K562 (cell line): ENCODE measurements around the gene CD2. TPM values are rescaled to one million over a fixed set of nuclear protein-coding genes. Genes with fewer than 3 reads are reported as not detected.
A peak's percentile ranks its signal among the peaks of the same experiment; 100 is the strongest.

Experiments used
- ATAC-seq: fragments of 200-7000 bp; cut with Tn5 transposase; 3 replicates; pipeline ENCODE4 v1.9.1; 2020; ENCODE audit warnings: moderate library complexity
- BruUV-seq: library from RNA; stranded (reverse); fragments of 400-500 nt; replicated peaks from 2 replicates; lab custom pipeline; 2021; lab: Mats Ljungman, UMichigan
- CTCF ChIA-PET: fragments of 300-600 bp; formaldehyde crosslinking; extraction: SDS; loops from one replicate; lab custom pipeline; 2021; ENCODE audit warnings: low intra/inter-chr PET ratio; lab: Yijun Ruan, JAX
- POLR2A ChIA-PET: fragments of 300-600, 350-650 bp; sonication (Branson Sonifier 250); formaldehyde crosslinking; extraction: SDS; loops from one replicate; lab custom pipeline; 2021; ENCODE audit warnings: antibody characterized with exemption, inconsistent platforms; lab: Yijun Ruan, JAX
- DNase-seq, 4 experiments: peaks; one replicate each; pipeline versions ENCODE4 v3.0.0 to v3.0.0-alpha.2; 2011 to 2018; ENCODE audit warnings: low spot score in 3 of 4, mixed read lengths in 3 of 4; ENCODE audit errors: extremely low read depth in 1 of 4
- FAIRE-seq: peaks from 2 replicates; lab custom pipeline; 2011; peaks lifted over from hg19 to GRCh38; lab: Jason Lieb, UNC
- H2AFZ ChIP-seq: 2 replicates; pipeline ENCODE4 v1.6.0; 2011; ENCODE audit warnings: low read depth, low read length, control low read depth, inconsistent platforms
- H3K27ac ChIP-seq: fragments of 200-600 bp; 3 replicates; pipeline ENCODE4 v1.8.0; 2011; ENCODE audit warnings: low read depth, mild to moderate bottlenecking, control low read depth, inconsistent platforms, low read length, moderate library complexity, mixed read lengths; ENCODE audit errors: extremely low read depth
- H3K27me3 ChIP-seq, 2 experiments: fragments of 300-600 bp in 1 of 2; 2 replicates in 1 of 2; 3 replicates in 1 of 2; pipeline versions ENCODE4 v1.6.0 to v1.8.0; 2011; ENCODE audit warnings: inconsistent platforms in 2 of 2, low read length in 2 of 2, mild to moderate bottlenecking in 1 of 2, mixed read lengths in 1 of 2, moderate library complexity in 1 of 2; ENCODE audit not compliant: control insufficient read depth in 2 of 2, insufficient read depth in 2 of 2
- H3K36me3 ChIP-seq: fragments of 300-600 bp; 3 replicates; pipeline ENCODE4 v1.8.0; 2011; ENCODE audit warnings: mild to moderate bottlenecking, low read length, inconsistent platforms; ENCODE audit not compliant: control insufficient read depth, insufficient read depth
- H3K4me1 ChIP-seq, 2 experiments: fragments of 200-600 bp in 1 of 2; replicated peaks in 1 of 2; 2 replicates in 1 of 2; 3 replicates in 1 of 2; pipeline versions ENCODE4 v1.5.1 to v1.8.0; 2011; ENCODE audit warnings: inconsistent platforms in 2 of 2, low read length in 2 of 2, mild to moderate bottlenecking in 1 of 2, mixed read lengths in 1 of 2, moderate library complexity in 1 of 2; ENCODE audit not compliant: control insufficient read depth in 2 of 2, insufficient read depth in 2 of 2
- H3K4me2 ChIP-seq: 2 replicates; pipeline ENCODE4 v1.6.1; 2011; ENCODE audit warnings: low read length, control low read depth, inconsistent platforms, mixed read lengths; ENCODE audit not compliant: insufficient read depth
- H3K4me3 ChIP-seq: fragments of 200-600 bp; sonication (generic), shearing (Covaris generic); 2 replicates; pipeline ENCODE4 v1.5.1; 2016; ENCODE audit warnings: control low read depth, inconsistent platforms
- H3K79me2 ChIP-seq: fragments of 200-600 bp; 3 replicates; pipeline ENCODE4 v1.8.0; 2011; ENCODE audit warnings: low read length, inconsistent platforms; ENCODE audit not compliant: control insufficient read depth, insufficient read depth
- H3K9ac ChIP-seq, 2 experiments: 2 replicates each; pipeline versions ENCODE4 v1.6.0 to v1.6.1; 2011; ENCODE audit warnings: low read depth in 2 of 2, low read length in 2 of 2, control low read depth in 1 of 2, inconsistent platforms in 1 of 2, mild to moderate bottlenecking in 1 of 2, mixed read lengths in 1 of 2; ENCODE audit not compliant: insufficient read depth in 1 of 2
- H3K9me1 ChIP-seq: one replicate; pipeline ENCODE4 v1.6.0; 2011; ENCODE audit warnings: inconsistent platforms, mild to moderate bottlenecking, low read length, moderate library complexity; ENCODE audit not compliant: control insufficient read depth, insufficient read depth
- H3K9me3 ChIP-seq: replicated peaks from 2 replicates; pipeline ENCODE4 v1.5.1; 2011; ENCODE audit warnings: low read depth, low read length, inconsistent platforms; ENCODE audit not compliant: control insufficient read depth, insufficient read depth
- H4K20me1 ChIP-seq: replicated peaks from 2 replicates; pipeline ENCODE4 v1.6.1; 2011; ENCODE audit warnings: low read length, inconsistent platforms, mixed read lengths; ENCODE audit not compliant: control insufficient read depth, insufficient read depth
- CBX3 ChIP-seq, 2 experiments: IDR thresholded peaks; 1 replicate in 1 of 2; 2 replicates in 1 of 2; pipeline ENCODE4 v1.6.1; 2012; ENCODE audit warnings: inconsistent platforms in 2 of 2, low read length in 2 of 2, borderline replicate concordance in 1 of 2, control low read depth in 1 of 2
- CXXC5 ChIP-seq: fragments of 250-450 bp; sonication (Bioruptor Pico); IDR thresholded peaks from 2 replicates; pipeline ENCODE4 v1.8.0; 2022; ENCODE audit warnings: inconsistent platforms, mild to moderate bottlenecking, moderate library complexity
- ETS2 ChIP-seq: IDR thresholded peaks from 2 replicates; pipeline ENCODE4 v1.6.1; 2016; ENCODE audit warnings: borderline replicate concordance, missing genetic modification characterization, mild to moderate bottlenecking, moderate library complexity, missing compliant biosample characterization; ENCODE audit not compliant: poor library complexity, severe bottlenecking
- GATA2 ChIP-seq: sonication (generic); formaldehyde crosslinking; IDR thresholded peaks from 2 replicates; pipeline ENCODE4 v1.4.0; 2020; ENCODE audit warnings: mild to moderate bottlenecking, missing genetic modification reagents
- KAT7 ChIP-seq: sonication (generic); formaldehyde crosslinking; IDR thresholded peaks from 2 replicates; pipeline ENCODE4 v1.8.0; 2022; ENCODE audit warnings: missing genetic modification reagents, mild to moderate bottlenecking, borderline replicate concordance
- KAT8 ChIP-seq: fragments of 450-650 bp; IDR thresholded peaks from 2 replicates; pipeline ENCODE4 v1.6.1; 2016; ENCODE audit warnings: low read depth, mild to moderate bottlenecking
- RB1 ChIP-seq: fragments of 450-650 bp; IDR thresholded peaks from 2 replicates; pipeline ENCODE4 v1.6.1; 2017; ENCODE audit warnings: low read depth, mild to moderate bottlenecking
- TCF7L2 ChIP-seq: fragments of 150-350 bp; IDR thresholded peaks from 2 replicates; pipeline ENCODE4 v1.6.1; 2016; ENCODE audit warnings: low read depth, mild to moderate bottlenecking, low read length, moderate library complexity
- TRIM24 ChIP-seq, 2 experiments: fragments of 450-650 bp; IDR thresholded peaks; 2 replicates each; pipeline ENCODE4 v1.6.1; 2016
- TRIM28 ChIP-seq: fragments of 450-650 bp; IDR thresholded peaks from 2 replicates; pipeline ENCODE4 v1.6.1; 2017
- ZNF232 ChIP-seq: sonication (generic); formaldehyde crosslinking; IDR thresholded peaks from 2 replicates; pipeline ENCODE4 v1.8.0; 2022; ENCODE audit warnings: mild to moderate bottlenecking, missing genetic modification reagents
- ZNF41 ChIP-seq: fragments of 250-450 bp; sonication (Bioruptor Pico); conservative IDR thresholded peaks from 2 replicates; pipeline ENCODE4 v1.4.0; 2020; ENCODE audit warnings: mild to moderate bottlenecking
- WGBS: fragments of 100-300 bp; shearing (Covaris generic); methylation state at CpG from one replicate; pipeline ENCODE4 v1.1.6; 2016; ENCODE audit warnings: low coverage, mixed read lengths; ENCODE audit not compliant: insufficient coverage; ENCODE audit errors: missing lambda C conversion rate; 5-methylcytosine and 5-hydroxymethylcytosine counted together
- in situ Hi-C: fragments of 300-500 bp; cut with MboI; formaldehyde crosslinking; loops from 4 replicates; pipeline ENCODE4 v1.15.0; 2018; ENCODE audit warnings: inconsistent platforms, mixed read lengths
- intact Hi-C: fragments of 100-400 bp; cut with micrococcal nuclease; formaldehyde crosslinking; loops from 2 replicates; pipeline ENCODE4 v1.14.2; 2022
- polyA plus RNA-seq, 8 experiments: library from polyadenylated mRNA; depleted of rRNA in 4 of 8; stranded (reverse) in 5 of 8; unstranded in 3 of 8; fragments of >200 nt; fragmentation: Nextera tagmentation in 2 of 8; fragmentation: Illumina TruSeq in 1 of 8; extraction: Ambion mirVana in 2 of 8; extraction: Trizol in 1 of 8; gene quantifications; 2 replicates each; pipeline versions ENCODE4 v1.2.1 to v1.2.3, GENCODE V29; 2011 to 2014; ENCODE audit warnings: inconsistent platforms in 1 of 8, missing spikeins in 1 of 8
- total RNA-seq, 7 experiments: library from RNA; depleted of rRNA in 6 of 7; stranded (reverse); fragments of >200 nt in 6 of 7; fragmentation: Illumina TruSeq in 2 of 7; extraction: Trizol in 2 of 7; gene quantifications; 2 replicates each; pipeline versions ENCODE4 v1.2.1 to v1.2.3, GENCODE V29; 2011 to 2021; ENCODE audit warnings: low replicate concordance in 1 of 7
- TF ChIP-seq, protein P1 (sequence below), 2 experiments: IDR thresholded peaks; 2 replicates each; pipeline ENCODE4 v1.6.1; 2012; ENCODE audit warnings: improper control_type of control experiment in 2 of 2, low read depth in 2 of 2, low read length in 2 of 2, borderline replicate concordance in 1 of 2
- TF ChIP-seq, protein P2 (sequence below): sonication (generic); formaldehyde crosslinking; IDR thresholded peaks from 2 replicates; pipeline ENCODE4 v1.8.1; 2023; ENCODE audit warnings: mild to moderate bottlenecking, missing genetic modification reagents

The CD2 gene
- total and polyA plus RNA-seq, 9 of the 15 experiments (the other 6 are each of a cell fraction or from before 2014, with no cell fraction given) = 0.07 to 0.16 TPM; not detected in 7

DNA sequence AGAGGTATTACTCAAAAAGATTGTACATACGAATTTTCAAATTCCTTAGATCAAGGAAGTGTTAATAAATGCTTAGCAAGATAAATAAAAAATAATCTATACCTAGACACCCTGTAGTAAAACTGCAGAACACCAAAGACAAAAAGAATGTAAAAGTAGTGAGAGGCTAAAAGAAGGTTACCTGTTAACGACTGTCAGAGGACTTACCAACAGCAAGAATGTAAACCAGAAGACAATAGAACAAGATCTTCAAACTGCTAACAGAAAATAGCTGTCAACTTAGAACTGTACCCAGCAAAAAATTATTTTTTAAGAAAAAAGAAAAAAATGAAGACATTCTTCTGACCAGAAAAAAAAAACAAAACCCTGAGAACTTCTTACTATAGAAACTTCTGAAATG, 51.2 kb downstream of the CD2 start:
- in situ Hi-C loops (no loop called here), intact Hi-C loops (no loop called here)
- CTCF ChIA-PET = no interaction called here
- H3K4me1 ChIP-seq = peaks cover 0 to 7% of the 10 kb centered on the region in 2 experiments; a peak in 2 of 5 replicates
- ATAC-seq = no peak
- no peaks in the 10 kb centered on the region for H3K9me1 ChIP-seq
- no peaks in the 10 kb centered on the region for H3K9me3 ChIP-seq
- H4K20me1 ChIP-seq = no peaks in the 10 kb centered on the region
- no peak overlapping the region for H3K4me3 ChIP-seq
- H3K79me2 ChIP-seq = no peaks in the 10 kb centered on the region
- H3K4me2 ChIP-seq = no peak overlapping the region
- POLR2A ChIA-PET = no interaction called here
- no peak overlapping the region for H3K9ac ChIP-seq
- BruUV-seq = no TSS peak
- no peaks in the 10 kb centered on the region for H3K27me3 ChIP-seq
- no peak overlapping the region for H3K27ac ChIP-seq
- 0 out of 4 replicates have a peak, but pooled peaks of 1 of the 2 experiments have one; percentile 13 for TF ChIP-seq TRIM24 (IDR thresholded peaks at IDR 0.05)
- peak in 1 of 2 experiments; percentile 78; a peak in 1 of 3 replicates for TF ChIP-seq CBX3 (IDR thresholded peaks at IDR 0.05; ENCODE audit: borderline replicate concordance in 1 of 2, low read length in 2 of 2)
- TF ChIP-seq TRIM28 = 0 out of 2 replicates have a peak, but pooled peaks have one; percentile 57
- TF ChIP-seq KAT8 = no peak
- TF ChIP-seq, all 486 proteins: peak for 3
- WGBS = 8% methylated on average over 2 of the region's 2 CpGs
- no peak for FAIRE-seq
- H2AFZ ChIP-seq = no peak overlapping the region
- no peaks in the 10 kb centered on the region for H3K36me3 ChIP-seq
- no peak for DNase-seq

DNA sequence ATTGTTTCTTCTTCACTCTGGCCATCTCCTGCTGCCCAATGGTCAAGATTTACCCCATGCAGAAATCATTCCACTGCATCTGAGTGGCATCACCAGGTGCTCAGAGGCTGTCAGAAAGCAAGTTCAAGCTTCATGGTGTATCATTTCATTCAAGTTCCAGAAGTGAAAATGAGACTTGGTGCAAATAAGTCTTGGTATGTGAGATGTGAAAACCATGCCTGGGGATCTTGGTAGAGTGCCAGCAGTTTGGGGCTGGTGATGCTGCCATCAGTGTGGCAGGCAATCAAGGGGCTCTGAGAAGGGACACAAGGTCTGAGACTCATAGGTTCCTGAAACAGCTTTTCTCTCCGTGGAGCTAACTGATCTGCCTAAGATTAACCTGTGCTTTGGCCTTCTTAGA, 52.0 kb downstream of the CD2 start:
- peak overlapping the region; percentile 20 for H2AFZ ChIP-seq
- in situ Hi-C loops (no loop called here), intact Hi-C loops (no loop called here)
- H3K27me3 ChIP-seq = no peaks in the 10 kb centered on the region
- H3K9ac ChIP-seq = no peak overlapping the region
- H3K9me1 ChIP-seq = no peaks in the 10 kb centered on the region
- no peak overlapping the region for H3K27ac ChIP-seq
- H3K4me1 ChIP-seq = peaks cover 0 to 6% of the 10 kb centered on the region in 2 experiments; a peak in 1 of 5 replicates
- no peaks in the 10 kb centered on the region for H4K20me1 ChIP-seq
- ATAC-seq (no peak), FAIRE-seq (no peak), DNase-seq (no peak)
- H3K79me2 ChIP-seq = no peaks in the 10 kb centered on the region
- ChIA-PET POLR2A (interaction anchor here (0.5 kb wide), 1 partner anchor 329 kb away, joined by 3 read pairs; no protein-coding TSS in a partner anchor), CTCF (no interaction called here)
- no peak overlapping the region for H3K4me2 ChIP-seq
- no TSS peak for BruUV-seq
- H3K36me3 ChIP-seq = no peaks in the 10 kb centered on the region
- 22% methylated on average over 1 of the region's 1 CpG for WGBS
- H3K4me3 ChIP-seq = no peak overlapping the region
- H3K9me3 ChIP-seq = no peaks in the 10 kb centered on the region
- TF ChIP-seq ETS2 (no peak), RB1 (no peak), TCF7L2 (no peak), ZNF232 (CRISPR knock-in tag) (no peak), KAT7 (CRISPR knock-in tag) (no peak), ZNF41 (CRISPR knock-in tag) (no peak), CXXC5 (CRISPR knock-in tag) (no peak), GATA2 (no peak)
- TF ChIP-seq, protein P1, sequence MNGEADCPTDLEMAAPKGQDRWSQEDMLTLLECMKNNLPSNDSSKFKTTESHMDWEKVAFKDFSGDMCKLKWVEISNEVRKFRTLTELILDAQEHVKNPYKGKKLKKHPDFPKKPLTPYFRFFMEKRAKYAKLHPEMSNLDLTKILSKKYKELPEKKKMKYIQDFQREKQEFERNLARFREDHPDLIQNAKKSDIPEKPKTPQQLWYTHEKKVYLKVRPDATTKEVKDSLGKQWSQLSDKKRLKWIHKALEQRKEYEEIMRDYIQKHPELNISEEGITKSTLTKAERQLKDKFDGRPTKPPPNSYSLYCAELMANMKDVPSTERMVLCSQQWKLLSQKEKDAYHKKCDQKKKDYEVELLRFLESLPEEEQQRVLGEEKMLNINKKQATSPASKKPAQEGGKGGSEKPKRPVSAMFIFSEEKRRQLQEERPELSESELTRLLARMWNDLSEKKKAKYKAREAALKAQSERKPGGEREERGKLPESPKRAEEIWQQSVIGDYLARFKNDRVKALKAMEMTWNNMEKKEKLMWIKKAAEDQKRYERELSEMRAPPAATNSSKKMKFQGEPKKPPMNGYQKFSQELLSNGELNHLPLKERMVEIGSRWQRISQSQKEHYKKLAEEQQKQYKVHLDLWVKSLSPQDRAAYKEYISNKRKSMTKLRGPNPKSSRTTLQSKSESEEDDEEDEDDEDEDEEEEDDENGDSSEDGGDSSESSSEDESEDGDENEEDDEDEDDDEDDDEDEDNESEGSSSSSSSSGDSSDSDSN (IDR thresholded peaks at IDR 0.05; ENCODE audit: borderline replicate concordance in 1 of 2, low read depth in 2 of 2, low read length in 2 of 2) = no peak
- TF ChIP-seq, protein P2, sequence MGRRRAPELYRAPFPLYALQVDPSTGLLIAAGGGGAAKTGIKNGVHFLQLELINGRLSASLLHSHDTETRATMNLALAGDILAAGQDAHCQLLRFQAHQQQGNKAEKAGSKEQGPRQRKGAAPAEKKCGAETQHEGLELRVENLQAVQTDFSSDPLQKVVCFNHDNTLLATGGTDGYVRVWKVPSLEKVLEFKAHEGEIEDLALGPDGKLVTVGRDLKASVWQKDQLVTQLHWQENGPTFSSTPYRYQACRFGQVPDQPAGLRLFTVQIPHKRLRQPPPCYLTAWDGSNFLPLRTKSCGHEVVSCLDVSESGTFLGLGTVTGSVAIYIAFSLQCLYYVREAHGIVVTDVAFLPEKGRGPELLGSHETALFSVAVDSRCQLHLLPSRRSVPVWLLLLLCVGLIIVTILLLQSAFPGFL (CRISPR knock-in tag) = no peak
